ENCODE results near the gene GDPD5.

The GDPD5 gene

DNA sequence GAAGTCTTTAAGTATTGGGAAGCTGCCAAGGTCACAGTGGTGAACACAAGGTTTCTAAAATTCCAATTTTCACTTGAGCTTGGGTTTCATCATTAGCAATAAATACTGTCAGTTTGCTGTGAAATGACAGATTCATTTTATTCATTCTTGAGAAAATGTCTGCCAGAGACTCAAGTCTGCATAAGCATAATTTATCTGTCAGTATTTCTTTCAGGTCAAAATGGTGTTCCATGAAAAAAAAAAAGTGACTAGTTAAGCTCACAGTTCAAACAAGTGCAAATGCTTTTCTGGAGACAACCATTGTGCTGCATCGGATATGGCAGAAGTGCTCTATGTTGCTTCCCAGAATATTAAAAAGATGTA lies 8.1 kb upstream of the GDPD5 start:
- TF ChIP-seq, protein P1, sequence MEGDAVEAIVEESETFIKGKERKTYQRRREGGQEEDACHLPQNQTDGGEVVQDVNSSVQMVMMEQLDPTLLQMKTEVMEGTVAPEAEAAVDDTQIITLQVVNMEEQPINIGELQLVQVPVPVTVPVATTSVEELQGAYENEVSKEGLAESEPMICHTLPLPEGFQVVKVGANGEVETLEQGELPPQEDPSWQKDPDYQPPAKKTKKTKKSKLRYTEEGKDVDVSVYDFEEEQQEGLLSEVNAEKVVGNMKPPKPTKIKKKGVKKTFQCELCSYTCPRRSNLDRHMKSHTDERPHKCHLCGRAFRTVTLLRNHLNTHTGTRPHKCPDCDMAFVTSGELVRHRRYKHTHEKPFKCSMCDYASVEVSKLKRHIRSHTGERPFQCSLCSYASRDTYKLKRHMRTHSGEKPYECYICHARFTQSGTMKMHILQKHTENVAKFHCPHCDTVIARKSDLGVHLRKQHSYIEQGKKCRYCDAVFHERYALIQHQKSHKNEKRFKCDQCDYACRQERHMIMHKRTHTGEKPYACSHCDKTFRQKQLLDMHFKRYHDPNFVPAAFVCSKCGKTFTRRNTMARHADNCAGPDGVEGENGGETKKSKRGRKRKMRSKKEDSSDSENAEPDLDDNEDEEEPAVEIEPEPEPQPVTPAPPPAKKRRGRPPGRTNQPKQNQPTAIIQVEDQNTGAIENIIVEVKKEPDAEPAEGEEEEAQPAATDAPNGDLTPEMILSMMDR (conservative IDR thresholded peaks at IDR 0.05), result no peak
- TF ChIP-seq ZFX (IDR thresholded peaks at IDR 0.05), result no peak
- no peak overlapping the region for H3K27ac ChIP-seq

DNA sequence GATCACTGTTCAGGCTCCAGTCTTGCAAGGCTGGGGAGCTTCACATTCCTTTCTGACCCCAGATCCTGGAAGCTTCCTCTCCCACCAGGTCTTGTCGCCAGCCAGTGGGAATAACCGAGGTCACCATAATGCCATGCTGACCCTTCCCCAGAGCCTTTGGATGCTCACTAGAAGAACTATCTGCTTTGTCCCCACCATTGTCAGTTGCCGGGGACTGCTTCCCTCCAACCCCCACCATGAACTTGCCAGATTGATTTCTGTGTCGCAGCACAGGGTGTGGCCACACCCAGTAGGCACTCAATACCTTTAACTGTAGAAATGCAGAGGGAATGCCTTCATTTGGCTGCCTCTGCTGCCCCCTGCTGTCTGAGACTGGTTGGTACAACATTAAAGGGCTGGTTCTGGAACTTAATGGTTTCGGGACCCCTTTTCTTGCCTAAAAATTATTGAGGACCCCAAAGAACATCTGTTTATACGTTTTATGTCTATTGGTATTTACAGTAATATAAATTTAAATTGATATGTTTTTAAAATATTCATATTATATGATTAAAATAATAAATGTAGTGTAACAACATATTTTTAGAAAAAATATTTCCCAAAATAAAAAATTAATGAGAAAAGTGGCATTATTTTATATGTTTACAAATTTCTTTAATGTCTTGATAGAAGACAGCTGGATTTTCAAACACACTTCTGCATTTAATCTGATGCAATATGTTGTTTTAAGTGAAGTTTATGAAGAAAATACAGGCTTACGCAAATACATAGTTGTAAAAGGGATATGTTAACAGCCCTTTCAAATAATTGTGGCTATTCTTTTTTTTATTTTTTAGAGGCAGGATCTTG lies 6.7 kb upstream of the GDPD5 start:
- TF ChIP-seq, protein P1 (conservative IDR thresholded peaks at IDR 0.05), result peak; percentile 92
- TF ChIP-seq ZFX (IDR thresholded peaks at IDR 0.05), result no peak
- H3K27ac ChIP-seq, result no peak overlapping the region

DNA sequence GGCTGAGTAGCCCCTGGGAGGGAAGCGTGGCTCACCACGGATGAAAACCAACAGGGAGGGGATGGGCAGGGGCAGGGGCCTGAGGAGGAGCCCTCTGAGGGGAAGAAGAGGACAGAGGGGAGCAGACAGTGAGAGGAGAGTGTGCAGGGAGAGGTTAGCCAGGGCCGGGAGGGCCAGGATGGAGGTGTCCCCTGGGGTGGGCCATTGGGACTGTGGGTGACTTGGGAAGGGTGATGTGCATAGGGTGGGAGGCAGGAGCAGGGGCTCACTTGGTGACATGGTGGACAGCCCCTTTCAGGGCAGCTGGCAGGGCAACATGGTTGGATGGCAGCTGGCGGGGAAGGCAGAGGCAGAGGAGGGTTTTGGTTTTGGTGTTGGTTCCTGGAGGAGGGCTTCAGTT lies 5.6 kb upstream of the GDPD5 start:
- TF ChIP-seq ZFX (IDR thresholded peaks at IDR 0.05), result no peak
- TF ChIP-seq, protein P1 (conservative IDR thresholded peaks at IDR 0.05), result no peak
- no peak overlapping the region for H3K27ac ChIP-seq

DNA sequence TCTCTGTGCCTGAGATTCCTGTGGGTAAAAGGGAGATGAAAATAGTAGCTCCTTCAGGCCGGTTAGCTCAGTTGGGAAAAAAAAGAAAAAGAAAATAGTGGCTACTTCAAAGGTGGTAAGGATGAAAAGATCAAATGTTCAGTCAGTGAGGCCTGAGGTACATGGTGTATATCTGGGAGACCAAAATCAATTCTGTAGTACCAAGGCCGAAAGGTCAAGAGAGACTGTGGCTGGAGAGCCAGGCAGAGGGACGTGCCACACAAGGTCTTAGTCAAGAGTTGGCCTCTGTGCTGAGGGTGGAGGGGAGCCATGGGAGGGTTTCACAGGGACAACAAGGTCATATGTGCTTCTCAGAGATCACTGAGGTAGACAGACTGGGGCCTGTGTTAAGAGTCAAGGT lies 4.8 kb upstream of the GDPD5 start:
- no peak for TF ChIP-seq ZFX (IDR thresholded peaks at IDR 0.05)
- TF ChIP-seq, protein P1 (conservative IDR thresholded peaks at IDR 0.05), result no peak
- no peak overlapping the region for H3K27ac ChIP-seq

DNA sequence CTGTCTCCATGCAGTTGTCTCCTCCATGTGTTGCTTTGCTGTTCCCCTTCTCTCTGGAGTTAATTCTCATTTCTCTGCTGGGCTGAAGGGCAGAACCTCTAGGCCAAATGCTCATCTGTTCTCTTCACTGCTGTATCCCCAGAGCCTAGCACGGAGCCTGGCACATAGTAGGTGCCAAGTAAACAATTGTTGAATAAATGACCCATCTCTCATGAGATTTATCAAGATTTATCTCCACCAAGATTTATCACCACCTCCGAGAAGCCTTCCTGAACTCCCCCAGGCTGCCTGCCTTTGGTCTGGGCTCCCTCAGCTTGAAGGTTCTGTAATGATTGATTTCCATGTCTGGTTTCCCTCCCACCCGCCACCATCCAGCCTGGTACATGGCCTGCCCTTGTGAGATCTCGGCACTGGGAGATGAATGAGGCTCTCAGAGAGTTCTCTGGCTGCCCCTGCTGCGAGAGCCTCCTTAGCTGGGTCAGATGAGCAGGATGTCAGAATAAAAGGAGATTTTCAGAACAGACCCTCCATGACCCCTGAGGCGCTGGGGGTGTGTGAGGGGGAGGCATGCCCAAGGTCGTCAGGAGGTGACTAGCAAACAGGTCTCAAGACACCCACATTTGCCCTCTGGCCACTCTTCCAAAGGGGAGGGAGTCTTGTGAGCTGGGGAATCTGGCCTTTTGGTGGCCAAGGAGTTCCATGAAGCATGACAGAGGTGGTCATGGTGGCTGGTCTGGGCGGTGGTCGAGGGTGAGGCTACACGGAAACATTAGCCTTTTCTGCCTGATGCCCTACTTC lies 2.4 kb upstream of the GDPD5 start:
- no peak overlapping the region for H3K27ac ChIP-seq
- TF ChIP-seq, protein P1 (conservative IDR thresholded peaks at IDR 0.05), result no peak
- no peak for TF ChIP-seq ZFX (IDR thresholded peaks at IDR 0.05)

DNA sequence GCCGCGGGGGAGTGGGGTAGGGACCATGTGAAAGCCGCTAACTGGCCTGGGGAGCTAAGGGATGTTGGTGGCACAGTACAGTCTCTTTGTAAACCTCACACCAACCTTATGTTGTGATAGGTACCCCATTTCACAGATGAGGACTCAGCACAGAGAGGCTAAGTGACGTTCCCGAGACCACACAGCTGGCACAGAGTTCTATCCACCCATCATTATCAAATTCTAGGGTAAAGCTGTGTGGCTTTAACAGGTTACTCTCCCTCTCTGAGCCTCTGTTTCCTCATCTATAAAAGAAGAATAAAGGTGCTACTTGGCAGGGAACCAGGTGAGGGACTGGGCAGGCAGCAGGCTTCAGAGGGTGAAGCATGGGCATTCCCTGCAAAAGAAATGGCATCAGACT lies 1.4 kb upstream of the GDPD5 start:
- TF ChIP-seq ZFX (IDR thresholded peaks at IDR 0.05), result no peak
- TF ChIP-seq, protein P1 (conservative IDR thresholded peaks at IDR 0.05), result no peak
- no peak overlapping the region for H3K27ac ChIP-seq

DNA sequence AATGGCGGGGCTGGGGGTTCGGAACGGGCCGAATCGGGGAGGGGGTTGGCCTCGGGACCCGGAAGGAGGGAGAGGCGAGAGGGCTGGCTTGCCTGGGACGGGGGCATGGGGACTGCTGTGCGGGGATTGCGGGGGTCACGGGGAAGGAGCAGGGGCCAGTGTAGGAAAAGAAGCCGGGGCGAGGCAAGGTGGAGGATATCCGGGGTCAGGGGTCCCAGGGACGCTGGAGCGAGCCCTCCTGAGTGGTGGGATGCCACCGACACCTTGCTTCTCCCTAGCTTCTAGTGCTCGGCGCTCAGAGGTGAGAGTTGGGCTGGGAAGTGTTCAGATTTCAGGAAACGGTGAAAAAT lies 426 bp upstream of the GDPD5 start:
- TF ChIP-seq, protein P1 (conservative IDR thresholded peaks at IDR 0.05), result peak; percentile 43; the same call in 1 of the 2 replicates
- no peak for TF ChIP-seq ZFX (IDR thresholded peaks at IDR 0.05)
- peak overlapping the region; percentile 57 for H3K27ac ChIP-seq

Measured in C4-2B (cell line).